ENCODE results near the gene CEPT1. TPM values are rescaled to one million over a fixed set of nuclear protein-coding genes. Genes with fewer than 3 reads are reported as not detected.

Gene CEPT1
- total RNA-seq, 4 donors from 2014 or later: 30.3 to 37.8 (median 32.8) TPM

GRCh38 chr1:111218701-111219556 lies 78.9 kb downstream of the CEPT1 start:
- 91 to 93% methylated on average over 8 of the region's 8 CpGs for whole genome bisulfite sequencing, 2 donors
- H3K4me3 ChIP-seq: no peak overlapping the region

GRCh38 chr1:111219557-111220286 lies 79.7 kb downstream of the CEPT1 start:
- H3K4me3 ChIP-seq: no peak overlapping the region
- H3K4me1 ChIP-seq: peaks cover 0 to 46% (median 13%) of the 10 kb centered on the region in 4 donors
- WGBS, 2 donors: 47 to 52% methylated on average over 5 of the region's 5 CpGs
- TF ChIP-seq EP300 (IDR thresholded peaks at IDR 0.05) (no peak), POLR2A (IDR thresholded peaks at IDR 0.05) (no peak), CTCF (IDR thresholded peaks at IDR 0.05) (no peak)
- peak overlapping the region in 1 of 4 donors; percentile 67 for H3K27ac ChIP-seq
- H3K36me3 ChIP-seq: no peaks in the 10 kb centered on the region
- DNase-seq (ENCODE audit: low spot score in 2 of 2): no peak
- H3K27me3 ChIP-seq: no peaks in the 10 kb centered on the region
- H3K9me3 ChIP-seq: no peaks in the 10 kb centered on the region

More at GRCh38 chr1:111218701-111219556, 78.9 kb downstream of the CEPT1 start:
- H3K9me3 ChIP-seq: no peaks in the 10 kb centered on the region
- TF ChIP-seq CTCF (IDR thresholded peaks at IDR 0.05) (no peak), EP300 (IDR thresholded peaks at IDR 0.05) (no peak), POLR2A (IDR thresholded peaks at IDR 0.05) (no peak)
- DNase-seq (ENCODE audit: low spot score in 2 of 2): no peak
- H3K27me3 ChIP-seq: no peaks in the 10 kb centered on the region
- peak overlapping the region in 1 of 4 donors; percentile 67 for H3K27ac ChIP-seq
- no peaks in the 10 kb centered on the region for H3K36me3 ChIP-seq
- H3K4me1 ChIP-seq: peaks cover 0 to 48% (median 13%) of the 10 kb centered on the region in 4 donors

GRCh38 chr1:111220302-111220890 lies 80.4 kb downstream of the CEPT1 start:
- H3K9me3 ChIP-seq: no peaks in the 10 kb centered on the region
- no peak overlapping the region for H3K4me3 ChIP-seq
- peaks cover 0 to 46% (median 13%) of the 10 kb centered on the region in 4 donors for H3K4me1 ChIP-seq
- H3K27ac ChIP-seq: no peak overlapping the region
- no peak for DNase-seq (ENCODE audit: low spot score in 2 of 2)
- H3K27me3 ChIP-seq: no peaks in the 10 kb centered on the region
- no peaks in the 10 kb centered on the region for H3K36me3 ChIP-seq
- WGBS, 2 donors: 85 to 87% methylated on average over 6 of the region's 6 CpGs
- TF ChIP-seq POLR2A (IDR thresholded peaks at IDR 0.05) (no peak), EP300 (IDR thresholded peaks at IDR 0.05) (no peak), CTCF (IDR thresholded peaks at IDR 0.05) (no peak)

GRCh38 chr1:111221276-111221632 lies 81.2 kb downstream of the CEPT1 start:
- no peaks in the 10 kb centered on the region for H3K9me3 ChIP-seq
- no peak for DNase-seq (ENCODE audit: low spot score in 2 of 2)
- no peak for TF ChIP-seq POLR2A (IDR thresholded peaks at IDR 0.05)
- no peak for TF ChIP-seq CTCF (IDR thresholded peaks at IDR 0.05)
- no peak for TF ChIP-seq EP300 (IDR thresholded peaks at IDR 0.05)
- WGBS, 2 donors: 54 to 64% methylated on average over 2 of the region's 2 CpGs
- H3K27ac ChIP-seq: peak overlapping the region in 1 of 4 donors; percentile 1
- H3K4me3 ChIP-seq: no peak overlapping the region
- no peaks in the 10 kb centered on the region for H3K27me3 ChIP-seq
- peaks cover 0 to 46% (median 13%) of the 10 kb centered on the region in 4 donors for H3K4me1 ChIP-seq
- no peaks in the 10 kb centered on the region for H3K36me3 ChIP-seq

Data from tibial nerve (tissue), 4 donors.